GM12878 (cell line): ENCODE data around the gene LMAN2. TPM values are rescaled to one million over a fixed set of nuclear protein-coding genes. Genes with fewer than 3 reads are reported as not detected.
A peak's percentile ranks its signal among the peaks of the same experiment; 100 is the strongest.

Source experiments
- ATAC-seq: fragments of 200-7000 bp; cut with Tn5 transposase; 3 replicates; pipeline ENCODE4 v1.9.1; 2020; ENCODE audit warnings: mild to moderate bottlenecking, moderate library complexity
- BruUV-seq: library from RNA; stranded (reverse); fragments of 400-500 nt; replicated peaks from 2 replicates; lab custom pipeline; 2021; lab: Mats Ljungman, UMichigan
- CTCF ChIA-PET: fragments of 300-600 bp; sonication (Branson Sonifier 250); formaldehyde crosslinking; extraction: SDS; loops from one replicate; lab custom pipeline; 2021; ENCODE audit warnings: inconsistent platforms; lab: Yijun Ruan, JAX
- POLR2A ChIA-PET: fragments of 350-600 bp; formaldehyde crosslinking; extraction: SDS; loops from one replicate; lab custom pipeline; 2021; ENCODE audit warnings: inconsistent platforms; lab: Charles Lee
- RAD21 ChIA-PET: fragments of 300-600 bp; sonication (Branson Sonifier 250); formaldehyde crosslinking; loops from one replicate; lab custom pipeline; 2023; ENCODE audit warnings: antibody characterized with exemption; ENCODE audit not compliant: unreplicated experiment; lab: Charles Lee
- SMC1A ChIA-PET: fragments of 300-600 bp; sonication (Branson Sonifier 250); formaldehyde crosslinking; loops from one replicate; lab custom pipeline; 2023; ENCODE audit not compliant: unreplicated experiment, uncharacterized antibody; lab: Charles Lee
- DNase-seq: peaks from one replicate; pipeline ENCODE4 v3.0.0-alpha.2; 2011; ENCODE audit warnings: low read depth, low spot score
- FAIRE-seq: peaks from 3 replicates; lab custom pipeline; 2011; peaks lifted over from hg19 to GRCh38; lab: Jason Lieb, UNC
- H2AFZ ChIP-seq: 2 replicates; pipeline ENCODE4 v1.6.0; 2011; ENCODE audit warnings: low read depth, low read length, control low read depth; ENCODE audit not compliant: control insufficient read depth
- H3K27ac ChIP-seq: 2 replicates; pipeline ENCODE4 v1.5.1; 2011; ENCODE audit warnings: control low read depth; ENCODE audit not compliant: control insufficient read depth, insufficient read depth
- H3K27me3 ChIP-seq, 2 experiments: replicated peaks in 1 of 2; 2 replicates each; pipeline versions ENCODE4 v1.6.0 to v1.6.1; 2011; ENCODE audit warnings: low read length in 1 of 2; ENCODE audit not compliant: control insufficient read depth in 2 of 2, insufficient read depth in 2 of 2
- H3K36me3 ChIP-seq, 2 experiments: 2 replicates each; pipeline ENCODE4 v1.5.1; 2011; ENCODE audit warnings: low read length in 1 of 2; ENCODE audit not compliant: control insufficient read depth in 2 of 2, insufficient read depth in 2 of 2
- H3K4me1 ChIP-seq: 2 replicates; pipeline ENCODE4 v1.6.1; 2011; ENCODE audit warnings: mild to moderate bottlenecking, low read length, moderate library complexity, mixed read lengths; ENCODE audit not compliant: control insufficient read depth, insufficient read depth
- H3K4me2 ChIP-seq: 2 replicates; pipeline ENCODE4 v1.6.0; 2011; ENCODE audit warnings: control low read depth; ENCODE audit not compliant: control insufficient read depth, insufficient read depth
- H3K4me3 ChIP-seq: fragments of 200-600 bp; sonication (generic); 2 replicates; pipeline ENCODE4 v1.5.1; 2016
- H3K79me2 ChIP-seq: 2 replicates; pipeline ENCODE4 v1.6.0; 2011; ENCODE audit warnings: low read length; ENCODE audit not compliant: control insufficient read depth, insufficient read depth
- H3K9ac ChIP-seq: 2 replicates; pipeline ENCODE4 v1.8.0; 2011; ENCODE audit warnings: low read length, control low read depth, mixed read lengths; ENCODE audit not compliant: control insufficient read depth, insufficient read depth
- H3K9me3 ChIP-seq: replicated peaks from 3 replicates; pipeline ENCODE4 v1.5.1; 2011; ENCODE audit warnings: mild to moderate bottlenecking, low read length; ENCODE audit not compliant: control insufficient read depth, insufficient read depth
- H4K20me1 ChIP-seq: 2 replicates; pipeline ENCODE4 v1.6.0; 2011; ENCODE audit not compliant: control insufficient read depth, insufficient read depth
- CUX1 ChIP-seq: IDR thresholded peaks from 2 replicates; pipeline ENCODE4 v1.6.1; 2012; ENCODE audit warnings: improper control_type of control experiment, low read depth, low read length; ENCODE audit not compliant: insufficient replicate concordance
- PML ChIP-seq: IDR thresholded peaks from 2 replicates; pipeline ENCODE4 v1.6.1; 2012; ENCODE audit warnings: low read length, inconsistent platforms
- SUPT20H ChIP-seq: IDR thresholded peaks from 2 replicates; pipeline ENCODE4 v1.6.1; 2011; ENCODE audit warnings: low read depth, mild to moderate bottlenecking, low read length, moderate library complexity, borderline replicate concordance; ENCODE audit not compliant: control insufficient read depth
- WGBS: methylation state at CpG from one replicate; pipeline ENCODE4 v1.1.6; 2016; ENCODE audit warnings: low lambda C conversion rate; ENCODE audit not compliant: insufficient replicate concordance, insufficient coverage; ENCODE audit errors: missing lambda C conversion rate; 5-methylcytosine and 5-hydroxymethylcytosine counted together
- in situ Hi-C: fragments of 300-500 bp; cut with MboI; formaldehyde crosslinking; loops from 9 replicates; pipeline ENCODE4 v1.14.3; 2018; ENCODE audit warnings: mixed read lengths
- intact Hi-C: fragments of 100-400 bp; cut with micrococcal nuclease; formaldehyde crosslinking; loops from one replicate; pipeline ENCODE4 v1.14.2; 2022; ENCODE audit not compliant: unreplicated experiment
- polyA plus RNA-seq, 11 experiments: library from polyadenylated mRNA; depleted of rRNA in 4 of 11; unstranded in 6 of 11; stranded (reverse) in 5 of 11; fragments of >200 nt; fragmentation: Nextera tagmentation in 4 of 11; fragmentation: Illumina TruSeq in 1 of 11; extraction: Ambion mirVana in 4 of 11; extraction: Trizol in 1 of 11; gene quantifications; 1 replicate in 1 of 11; 2 replicates in 10 of 11; pipeline versions ENCODE4 v1.2.1 to v1.2.3, GENCODE V29; 2011 to 2016; ENCODE audit warnings: inconsistent platforms in 2 of 11, missing spikeins in 2 of 11, low read depth in 1 of 11
- total RNA-seq, 4 experiments: library from RNA; depleted of rRNA in 3 of 4; stranded (reverse); fragments of >200 nt in 3 of 4; fragmentation: Illumina TruSeq in 1 of 4; extraction: Trizol in 1 of 4; gene quantifications; 2 replicates each; pipeline versions ENCODE4 v1.2.1 to v1.2.3, GENCODE V29; 2013 to 2021

LMAN2 gene
- total and polyA plus RNA-seq, 10 of the 15 experiments (the other 5 are each of a cell fraction or from before 2014, with no cell fraction given): 2.4 to 264 (median 147) TPM

GRCh38 chr5:177346820-177347219, 4.6 kb downstream of the LMAN2 start:
- POLR2A ChIA-PET: interaction anchor here (0.5 to 1.1 kb wide), 3 partner anchors 12 to 83 kb away, joined by 3 to 5 read pairs (median 3); no protein-coding TSS in a partner anchor
- Histone ChIP-seq H3K4me2 (peak overlapping the region; percentile 53; the same call in 1 of the 2 replicates), H4K20me1 (0 out of 2 replicates have a peak, but pooled peaks cover 3% of the 10 kb centered on the region), H3K4me3 (peak overlapping the region; percentile 53), H3K4me1 (peaks cover 10% of the 10 kb centered on the region), H3K79me2 (peaks cover 62% of the 10 kb centered on the region), H3K9me3 (no peaks in the 10 kb centered on the region), H3K9ac (0 out of 2 replicates have a peak overlapping the region, but pooled peaks have one; percentile 5), H3K36me3 (peaks cover 0 to 13% of the 10 kb centered on the region in 2 experiments; a peak in 2 of 4 replicates), H3K27me3 (no peaks in the 10 kb centered on the region), H2AFZ (no peak overlapping the region), H3K27ac (no peak overlapping the region)
- RAD21 ChIA-PET: interaction anchor here (0.8 to 1.2 kb wide), 3 partner anchors 22 to 28 kb away, joined by 3 to 4 read pairs (median 3); no protein-coding TSS in a partner anchor
- no peak for FAIRE-seq
- 88% methylated on average over 4 of the region's 4 CpGs for WGBS
- intact Hi-C loops: no loop called here
- in situ Hi-C loops: no loop called here
- TF ChIP-seq CUX1 (no peak), SUPT20H (no peak), PML (no peak)
- DNase-seq: no peak
- SMC1A ChIA-PET: interaction anchor here (0.6 to 2.0 kb wide), 9 partner anchors 9 to 44 kb away, joined by 3 to 7 read pairs (median 3); no protein-coding TSS in a partner anchor
- BruUV-seq: no TSS peak
- CTCF ChIA-PET: interaction anchor here (0.8 to 2.9 kb wide), 8 partner anchors 22 to 233 kb away, joined by 3 to 13 read pairs (median 4); no protein-coding TSS in a partner anchor
- ATAC-seq: no peak
